Common myeloid progenitor, CD34-positive (primary cell): ENCODE data around the gene CTXND1.

Source experiments
- CTCF ChIA-PET: fragments of 350-600 bp; sonication (Branson Sonifier 250); formaldehyde crosslinking; loops from one replicate; lab custom pipeline; 2021; ENCODE audit warnings: antibody characterized with exemption; lab: Charles Lee
- POLR2A ChIA-PET: fragments of 350-600 bp; sonication (Branson Sonifier 250); formaldehyde crosslinking; loops from one replicate; lab custom pipeline; 2021; ENCODE audit warnings: antibody characterized with exemption; lab: Charles Lee
- DNase-seq, 3 donors: peaks; one replicate each; pipeline versions ENCODE4 v3.0.0 to v3.0.0-alpha.2; 2013
- H3K27ac ChIP-seq, 2 experiments: 1 replicate in 1 of 2; 2 replicates in 1 of 2; pipeline ENCODE4 v1.7.0; 2013; ENCODE audit warnings: inconsistent platforms in 2 of 2, low read length in 2 of 2, mild to moderate bottlenecking in 2 of 2, low read depth in 1 of 2, moderate library complexity in 1 of 2; ENCODE audit not compliant: severe bottlenecking in 2 of 2, insufficient read depth in 1 of 2, poor library complexity in 1 of 2
- H3K27me3 ChIP-seq, 5 experiments: replicated peaks in 2 of 5; 1 replicate in 3 of 5; 2 replicates in 2 of 5; pipeline versions ENCODE4 v1.6.1 to v1.7.0; 2013; ENCODE audit warnings: low read length in 4 of 5, mild to moderate bottlenecking in 2 of 5, moderate library complexity in 2 of 5, inconsistent platforms in 1 of 5; ENCODE audit not compliant: insufficient read depth in 5 of 5, control insufficient read depth in 4 of 5
- H3K36me3 ChIP-seq, 4 experiments: 1 replicate in 2 of 4; 2 replicates in 2 of 4; pipeline versions ENCODE4 v1.6.1 to v1.7.0; 2013; ENCODE audit warnings: low read length in 3 of 4, control low read depth in 1 of 4, mild to moderate bottlenecking in 1 of 4; ENCODE audit not compliant: control insufficient read depth in 4 of 4, insufficient read depth in 4 of 4
- H3K4me1 ChIP-seq, 4 experiments: 1 replicate in 3 of 4; 2 replicates in 1 of 4; pipeline versions ENCODE4 v1.6.1 to v1.7.1; 2013; ENCODE audit warnings: low read length in 3 of 4, mild to moderate bottlenecking in 3 of 4, control low read depth in 1 of 4, inconsistent platforms in 1 of 4, moderate library complexity in 1 of 4; ENCODE audit not compliant: control insufficient read depth in 4 of 4, insufficient read depth in 4 of 4; ENCODE audit errors: control extremely low read depth in 1 of 4
- H3K4me3 ChIP-seq, 7 experiments: 1 replicate in 4 of 7; 2 replicates in 3 of 7; pipeline versions ENCODE4 v1.5.1 to v1.7.0; 2013; ENCODE audit warnings: mild to moderate bottlenecking in 7 of 7, low read length in 6 of 7, moderate library complexity in 6 of 7, inconsistent platforms in 2 of 7, low read depth in 2 of 7, control low read depth in 1 of 7; ENCODE audit not compliant: insufficient read depth in 4 of 7, control insufficient read depth in 1 of 7; ENCODE audit errors: extremely low read depth in 1 of 7
- H3K9me3 ChIP-seq, 5 experiments: 1 replicate in 4 of 5; 2 replicates in 1 of 5; pipeline versions ENCODE4 v1.6.1 to v1.7.1; 2013; ENCODE audit warnings: low read length in 4 of 5, mild to moderate bottlenecking in 2 of 5, inconsistent platforms in 1 of 5, low read depth in 1 of 5, moderate library complexity in 1 of 5; ENCODE audit not compliant: control insufficient read depth in 4 of 5, insufficient read depth in 2 of 5; ENCODE audit errors: control extremely low read depth in 1 of 5
- WGBS: methylation state at CpG from one replicate; pipeline ENCODE4 v1.1.5; 2013; ENCODE audit not compliant: insufficient coverage; 5-methylcytosine and 5-hydroxymethylcytosine counted together

Gene CTXND1

DNA sequence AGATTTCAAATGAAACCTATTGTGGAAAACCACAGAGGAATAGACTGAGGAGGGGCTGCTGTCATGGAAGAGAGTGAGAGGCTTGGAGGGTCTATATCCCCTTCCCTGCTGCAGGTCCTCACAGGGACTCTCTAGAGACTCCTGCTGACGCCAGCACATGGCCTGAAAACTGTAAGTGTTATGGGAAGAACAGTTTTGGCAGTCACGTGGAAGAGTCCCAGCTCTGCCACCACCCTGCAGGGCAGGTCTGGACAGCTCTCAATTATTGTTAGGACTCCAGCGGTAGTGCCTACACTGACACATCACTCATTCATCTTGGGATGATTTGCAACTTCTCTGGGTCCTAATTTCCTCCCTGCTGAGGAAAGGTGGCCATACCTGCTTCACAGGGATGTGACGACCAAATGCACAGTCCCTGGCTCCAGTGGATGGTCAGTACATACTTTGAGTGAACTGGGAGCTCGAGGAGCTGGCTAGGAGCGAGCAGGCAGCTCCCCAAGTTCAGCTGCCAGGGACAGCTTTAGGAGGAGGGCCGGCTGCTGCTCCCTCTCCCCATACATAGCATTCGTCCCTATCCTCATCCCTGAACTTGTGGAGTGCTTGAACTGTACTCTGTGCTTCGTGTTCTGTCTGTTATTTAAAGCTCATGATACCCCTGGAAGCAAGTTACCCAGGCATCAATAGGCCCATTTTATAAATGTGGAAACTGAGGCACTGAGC lies 49.2 kb downstream of the CTXND1 start:
- Histone ChIP-seq H3K27ac (no peak overlapping the region), H3K4me1 (no peaks in the 10 kb centered on the region), H3K36me3 (no peaks in the 10 kb centered on the region), H3K27me3 (peaks cover 0 to 2% (median 0%) of the 10 kb centered on the region in 5 experiments), H3K9me3 (no peaks in the 10 kb centered on the region), H3K4me3 (no peak overlapping the region)
- ChIA-PET CTCF (interaction anchor here (1.0 kb wide), 1 partner anchor 106 kb away, joined by 4 read pairs; no protein-coding TSS in a partner anchor), POLR2A (no interaction called here)
- 71% methylated on average over 7 of the region's 9 CpGs for WGBS
- no peak for DNase-seq

DNA sequence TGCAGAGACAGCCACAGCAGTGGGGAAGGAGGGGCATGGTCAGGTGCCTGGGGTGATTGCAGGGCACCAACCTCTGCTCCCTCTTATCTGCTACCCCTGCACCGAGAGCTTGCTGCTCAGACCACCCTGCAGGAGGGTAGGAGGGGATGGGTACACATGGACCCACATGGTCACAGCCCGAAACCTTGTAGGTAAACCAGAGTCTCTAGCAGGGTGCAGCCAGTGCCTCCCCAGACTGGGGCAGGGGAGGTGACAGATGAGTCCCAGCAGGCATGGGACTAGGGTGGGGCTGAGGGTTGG lies 50.0 kb downstream of the CTXND1 start:
- Histone ChIP-seq H3K9me3 (no peaks in the 10 kb centered on the region), H3K27ac (no peak overlapping the region), H3K36me3 (no peaks in the 10 kb centered on the region), H3K27me3 (peaks cover 0 to 2% (median 0%) of the 10 kb centered on the region in 5 experiments), H3K4me1 (no peaks in the 10 kb centered on the region), H3K4me3 (no peak overlapping the region)
- DNase-seq, result no peak
- ChIA-PET CTCF (no interaction called here), POLR2A (no interaction called here)
- WGBS, result 100% methylated on average over 1 of the region's 2 CpGs

DNA sequence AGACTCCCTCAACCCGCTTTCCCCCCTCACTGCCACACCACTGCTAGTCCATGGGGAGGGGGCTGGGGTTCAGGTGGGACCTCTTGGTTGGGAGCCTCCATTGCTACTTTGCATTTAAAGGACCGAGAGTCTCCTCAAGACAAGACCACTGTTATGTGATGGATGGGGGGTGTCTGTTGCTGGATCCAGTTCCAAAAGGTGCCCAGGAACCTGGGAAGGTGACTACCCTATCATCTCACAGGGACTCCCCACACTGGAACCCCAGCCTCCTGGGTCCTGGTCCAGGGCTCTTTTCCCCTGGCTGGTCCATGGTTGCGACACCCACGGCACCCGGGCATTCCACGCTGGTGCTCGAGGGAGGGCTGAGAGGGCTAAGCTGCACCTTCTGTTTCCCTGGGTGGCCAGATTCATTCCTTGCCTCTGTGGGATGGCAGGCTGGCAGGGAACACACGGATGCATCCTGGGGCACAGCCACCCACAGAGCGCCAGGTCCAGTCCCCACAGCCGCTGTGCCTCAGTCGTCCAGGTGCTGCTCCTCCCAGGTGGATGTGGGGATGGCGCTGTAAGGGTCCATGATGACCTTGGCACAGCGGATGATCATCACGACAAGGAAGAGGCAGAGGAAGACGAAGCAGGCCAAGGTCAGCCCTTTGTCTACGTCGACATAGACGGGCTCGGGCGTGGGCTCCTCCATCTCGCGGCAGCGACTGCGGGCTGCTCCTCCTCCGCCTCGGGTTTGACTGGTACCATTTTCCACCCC lies 50.6 kb downstream of the CTXND1 start:
- Histone ChIP-seq H3K4me1 (no peaks in the 10 kb centered on the region), H3K9me3 (no peaks in the 10 kb centered on the region), H3K27me3 (no peaks in the 10 kb centered on the region), H3K27ac (no peak overlapping the region), H3K4me3 (no peak overlapping the region), H3K36me3 (no peaks in the 10 kb centered on the region)
- ChIA-PET CTCF (no interaction called here), POLR2A (no interaction called here)
- DNase-seq, result no peak
- WGBS, result 94% methylated on average over 19 of the region's 26 CpGs

- Histone ChIP-seq H3K27me3 (no peaks in the 10 kb centered on the region), H3K36me3 (peaks cover 0 to 4% (median 0%) of the 10 kb centered on the region in 4 experiments), H3K27ac (no peak overlapping the region), H3K4me3 (no peak overlapping the region), H3K9me3 (peaks cover 0 to 2% (median 0%) of the 10 kb centered on the region in 5 experiments), H3K4me1 (no peaks in the 10 kb centered on the region)
- no peak for DNase-seq
- POLR2A ChIA-PET, result no interaction called here
- CTCF ChIA-PET, result interaction anchor here (0.6 kb wide), 1 partner anchor 202 kb away, joined by 3 read pairs; no protein-coding TSS in a partner anchor
- 86% methylated on average over 1 of the region's 3 CpGs for WGBS
Observed at GRCh38 chr15:80199869-80200268, 52.1 kb downstream of the CTXND1 start.

- Histone ChIP-seq H3K27ac (no peak overlapping the region), H3K4me3 (no peak overlapping the region), H3K4me1 (no peaks in the 10 kb centered on the region), H3K9me3 (peaks cover 0 to 2% (median 0%) of the 10 kb centered on the region in 5 experiments), H3K36me3 (peaks cover 0 to 4% (median 0%) of the 10 kb centered on the region in 4 experiments), H3K27me3 (no peaks in the 10 kb centered on the region)
- DNase-seq, result no peak
- WGBS, result 83% methylated on average over 1 of the region's 2 CpGs
- CTCF ChIA-PET, result interaction anchor here (0.6 kb wide), 1 partner anchor 202 kb away, joined by 3 read pairs; no protein-coding TSS in a partner anchor
- POLR2A ChIA-PET, result no interaction called here
Observed at GRCh38 chr15:80199366-80199765, 52.6 kb downstream of the CTXND1 start.

DNA sequence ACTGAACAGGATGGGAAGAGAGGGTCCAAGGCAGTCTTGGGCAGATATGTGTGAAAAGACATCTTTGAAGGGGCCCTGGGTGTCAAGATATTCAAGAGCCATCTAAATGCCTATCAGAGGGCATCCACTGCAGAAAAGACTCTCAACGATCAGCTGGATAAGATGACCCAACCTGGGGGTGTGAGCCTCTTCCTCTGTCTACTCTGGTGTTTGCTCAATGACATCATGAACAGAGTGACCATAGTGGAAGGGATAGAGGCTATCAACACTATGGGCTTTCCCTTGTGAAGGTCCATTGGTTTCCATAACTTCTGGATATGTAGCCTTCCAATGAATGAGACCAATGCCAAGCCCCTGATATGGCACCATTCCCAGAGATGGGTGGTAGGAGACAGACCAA lies 57.1 kb downstream of the CTXND1 start:
- no peaks in the 10 kb centered on the region for H3K4me1 ChIP-seq
- no peaks in the 10 kb centered on the region for H3K27me3 ChIP-seq
- peaks cover 0 to 2% (median 0%) of the 10 kb centered on the region in 5 experiments for H3K9me3 ChIP-seq
- POLR2A ChIA-PET, result no interaction called here
- H3K27ac ChIP-seq, result no peak overlapping the region
- peaks cover 0 to 4% (median 0%) of the 10 kb centered on the region in 4 experiments for H3K36me3 ChIP-seq
- no peak overlapping the region for H3K4me3 ChIP-seq
- CTCF ChIA-PET, result no interaction called here
- 100% methylated on average over 1 of the region's 1 CpG for WGBS
- no peak for DNase-seq

GRCh38 chr15:80194186-80194585 lies 57.8 kb downstream of the CTXND1 start:
- H3K4me1 ChIP-seq, result no peaks in the 10 kb centered on the region
- no peak overlapping the region for H3K4me3 ChIP-seq
- H3K36me3 ChIP-seq, result peaks cover 0 to 6% (median 0%) of the 10 kb centered on the region in 4 experiments
- CTCF ChIA-PET, result no interaction called here
- peaks cover 0 to 2% (median 0%) of the 10 kb centered on the region in 5 experiments for H3K9me3 ChIP-seq
- H3K27ac ChIP-seq, result no peak overlapping the region
- no CpG with 5 or more reads among the region's 1 CpG for WGBS
- POLR2A ChIA-PET, result no interaction called here
- no peaks in the 10 kb centered on the region for H3K27me3 ChIP-seq
- DNase-seq, result no peak
